OCI-LY7 (cell line): ENCODE measurements around the gene ALDH1B1. TPM values are rescaled to one million over a fixed set of nuclear protein-coding genes. Genes with fewer than 3 reads are reported as not detected.

ENCODE experiments used
- BruUV-seq: library from RNA; stranded (reverse); fragments of 400-500 nt; replicated peaks from 2 replicates; lab custom pipeline; 2021; lab: Mats Ljungman, UMichigan
- CTCF ChIA-PET: fragments of 300-600 bp; sonication (Branson Sonifier 250); formaldehyde crosslinking; loops from one replicate; lab custom pipeline; 2022; ENCODE audit warnings: antibody characterized with exemption; ENCODE audit not compliant: unreplicated experiment; lab: Charles Lee
- POLR2A ChIA-PET: fragments of 300-600 bp; sonication (Branson Sonifier 250); formaldehyde crosslinking; loops from one replicate; lab custom pipeline; 2022; ENCODE audit warnings: antibody characterized with exemption; lab: Charles Lee
- DNase-seq: peaks from one replicate; pipeline ENCODE4 v3.0.0-alpha.2; 2015; ENCODE audit warnings: low spot score
- H2AFZ ChIP-seq: fragments of 200-600 bp; sonication (generic), shearing (Covaris generic); 2 replicates; pipeline ENCODE4 v1.6.1; 2014; ENCODE audit warnings: mild to moderate bottlenecking, antibody characterized with exemption, low read length, moderate library complexity
- H3K27ac ChIP-seq: fragments of 200-600 bp; sonication (generic); 2 replicates; pipeline ENCODE4 v1.5.1; 2014; ENCODE audit warnings: mixed run types, low read depth, mild to moderate bottlenecking, moderate library complexity, low read length, inconsistent platforms; ENCODE audit not compliant: poor library complexity, severe bottlenecking
- H3K36me3 ChIP-seq: fragments of 200-600 bp; sonication (generic); 2 replicates; pipeline ENCODE4 v1.6.1; 2014; ENCODE audit warnings: mild to moderate bottlenecking, antibody characterized with exemption, low read length, moderate library complexity, mixed read lengths; ENCODE audit not compliant: insufficient read depth
- H3K4me1 ChIP-seq: fragments of 200-600 bp; sonication (generic); 2 replicates; pipeline ENCODE4 v1.5.1; 2014; ENCODE audit warnings: mild to moderate bottlenecking, low read length; ENCODE audit not compliant: insufficient read depth, poor library complexity, severe bottlenecking
- H3K4me2 ChIP-seq: fragments of 200-600 bp; sonication (generic); 2 replicates; pipeline ENCODE4 v1.6.1; 2014; ENCODE audit warnings: mild to moderate bottlenecking, low read length
- H3K4me3 ChIP-seq: fragments of 200-600 bp; sonication (generic); 2 replicates; pipeline ENCODE4 v1.5.1; 2014; ENCODE audit warnings: mild to moderate bottlenecking, low read depth, low read length; ENCODE audit not compliant: poor library complexity, severe bottlenecking
- H3K79me2 ChIP-seq: fragments of 200-600 bp; sonication (generic); 2 replicates; pipeline ENCODE4 v1.6.1; 2016; ENCODE audit warnings: low read depth, mild to moderate bottlenecking, low read length, moderate library complexity, mixed read lengths; ENCODE audit not compliant: insufficient read depth
- H3K9me2 ChIP-seq: fragments of 200-600 bp; sonication (generic); 2 replicates; pipeline ENCODE4 v1.6.1; 2016; ENCODE audit warnings: mild to moderate bottlenecking, low read length, mixed read lengths; ENCODE audit not compliant: insufficient read depth
- H3K9me3 ChIP-seq: fragments of 200-600 bp; sonication (generic); 2 replicates; pipeline ENCODE4 v1.6.1; 2014; ENCODE audit warnings: mild to moderate bottlenecking, mixed run types, low read length, mixed read lengths
- H4K20me1 ChIP-seq: fragments of 200-600 bp; sonication (generic); 2 replicates; pipeline ENCODE4 v1.6.1; 2014; ENCODE audit warnings: mild to moderate bottlenecking, antibody characterized with exemption, low read length, moderate library complexity, mixed read lengths; ENCODE audit not compliant: insufficient read depth
- CTCF ChIP-seq: fragments of 200-600 bp; sonication (generic); conservative IDR thresholded peaks from 2 replicates; pipeline ENCODE4 v1.5.1; 2014; ENCODE audit warnings: mild to moderate bottlenecking, antibody characterized with exemption, low read length, moderate library complexity, mixed read lengths
- EZH2phosphoT487 ChIP-seq: fragments of 200-600 bp; sonication (generic); IDR thresholded peaks from 2 replicates; pipeline ENCODE4 v1.6.1; 2018; ENCODE audit warnings: low read depth, borderline replicate concordance, mild to moderate bottlenecking, mixed run types, antibody characterized with exemption, low read length, moderate library complexity, mixed read lengths
- intact Hi-C: fragments of 100-400 bp; cut with micrococcal nuclease; formaldehyde crosslinking; loops from one replicate; pipeline ENCODE4 v1.10.0; 2022; ENCODE audit not compliant: unreplicated experiment
- total RNA-seq, 2 experiments: library from RNA; depleted of rRNA in 1 of 2; stranded (reverse); fragments of >200 nt in 1 of 2; shearing (Covaris generic) in 1 of 2; gene quantifications; 2 replicates each; pipeline ENCODE4 v1.2.3, GENCODE V29; 2014 to 2022

The ALDH1B1 gene
- total RNA-seq, 2 experiments from 2014 or later = 0.32 to 8.6 TPM

- ChIA-PET POLR2A (no interaction called here), CTCF (no interaction called here)
- H3K36me3 ChIP-seq = no peaks in the 10 kb centered on the region
- DNase-seq = no peak
- no peak overlapping the region for H3K27ac ChIP-seq
- no peaks in the 10 kb centered on the region for H4K20me1 ChIP-seq
- H3K4me3 ChIP-seq = no peak overlapping the region
- no peaks in the 10 kb centered on the region for H3K79me2 ChIP-seq
- no peaks in the 10 kb centered on the region for H3K9me2 ChIP-seq
- no peaks in the 10 kb centered on the region for H3K4me1 ChIP-seq
- H3K4me2 ChIP-seq = no peak overlapping the region
- intact Hi-C loops = loop anchor here (5.0 kb wide), 1 partner anchor 310 kb away; no protein-coding TSS in a partner anchor
- H3K9me3 ChIP-seq = no peaks in the 10 kb centered on the region
- no peak overlapping the region for H2AFZ ChIP-seq
- BruUV-seq = no TSS peak
- TF ChIP-seq CTCF (no peak), EZH2phosphoT487 (no peak)
These were observed 9.5 kb downstream of the ALDH1B1 start for GRCh38 chr9:38401994-38402393.

- Histone ChIP-seq H3K36me3 (no peaks in the 10 kb centered on the region), H3K27ac (no peak overlapping the region), H3K4me1 (no peaks in the 10 kb centered on the region), H3K9me2 (no peaks in the 10 kb centered on the region), H4K20me1 (no peaks in the 10 kb centered on the region), H3K4me2 (no peak overlapping the region), H3K9me3 (no peaks in the 10 kb centered on the region), H3K4me3 (no peak overlapping the region), H3K79me2 (no peaks in the 10 kb centered on the region), H2AFZ (no peak overlapping the region)
- ChIA-PET CTCF (no interaction called here), POLR2A (no interaction called here)
- no TSS peak for BruUV-seq
- DNase-seq = no peak
- intact Hi-C loops = loop anchor here (5.0 kb wide), 1 partner anchor 312 kb away; no protein-coding TSS in a partner anchor
- TF ChIP-seq CTCF = no peak
- TF ChIP-seq EZH2phosphoT487 = no peak
These were observed 11.8 kb downstream of the ALDH1B1 start for GRCh38 chr9:38404314-38404713.

- no peaks in the 10 kb centered on the region for H3K9me2 ChIP-seq
- no peaks in the 10 kb centered on the region for H3K9me3 ChIP-seq
- no peak overlapping the region for H2AFZ ChIP-seq
- no peaks in the 10 kb centered on the region for H3K36me3 ChIP-seq
- no peaks in the 10 kb centered on the region for H3K79me2 ChIP-seq
- H4K20me1 ChIP-seq = no peaks in the 10 kb centered on the region
- H3K27ac ChIP-seq = no peak overlapping the region
- intact Hi-C loops = no loop called here
- ChIA-PET POLR2A (no interaction called here), CTCF (no interaction called here)
- no peak for DNase-seq
- no peaks in the 10 kb centered on the region for H3K4me1 ChIP-seq
- H3K4me3 ChIP-seq = no peak overlapping the region
- H3K4me2 ChIP-seq = no peak overlapping the region
- no peak for TF ChIP-seq CTCF
- no peak for TF ChIP-seq EZH2phosphoT487
- no TSS peak for BruUV-seq
These were observed 13.3 kb downstream of the ALDH1B1 start for GRCh38 chr9:38405785-38406184.
